Stomach (tissue), 4 donors: ENCODE measurements around the gene L3MBTL4.

Source experiments
- POLR2A ChIP-seq, 4 donors: fragments of 450-650 bp; IDR thresholded peaks; one replicate each; pipeline ENCODE4 v1.6.1; 2016; ENCODE audit warnings: antibody characterized with exemption in 4 of 4, control low read depth in 2 of 4, mild to moderate bottlenecking in 1 of 4, moderate library complexity in 1 of 4
- POLR2AphosphoS5 ChIP-seq, 3 donors: sonication (generic); formaldehyde crosslinking; IDR thresholded peaks; one replicate each; pipeline ENCODE4 v1.6.1; 2016; ENCODE audit warnings: antibody characterized with exemption in 3 of 3

DNA sequence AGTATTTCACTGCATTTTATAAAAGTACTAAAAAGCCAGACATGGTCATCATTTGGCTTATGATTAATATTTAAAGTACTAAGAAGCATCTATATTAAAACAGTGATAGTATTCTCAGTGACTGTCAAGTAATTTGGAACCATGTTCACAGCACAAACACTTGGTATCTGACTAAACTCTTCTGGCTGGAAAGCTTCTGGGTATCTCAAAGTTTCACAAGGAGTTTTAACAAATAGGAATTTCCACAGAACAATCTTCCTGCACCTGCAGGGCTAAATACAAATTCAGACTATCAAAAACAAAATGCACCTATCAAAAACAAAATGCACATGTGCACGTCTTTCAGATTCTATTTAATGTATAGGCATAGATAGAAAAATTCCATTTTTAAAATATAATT is 158.8 kb downstream of the L3MBTL4 start:
- no peak for TF ChIP-seq POLR2AphosphoS5 (IDR thresholded peaks at IDR 0.05)
- no peak for TF ChIP-seq POLR2A (IDR thresholded peaks at IDR 0.05)
